ENCODE data around the gene CSN2.
A peak's percentile ranks its signal among the peaks of the same experiment; 100 is the strongest.

Gene CSN2

GRCh38 chr4:69994782-69995181 lies 29.3 kb upstream of the CSN2 start:
- no peak overlapping the region for H3K4me3 ChIP-seq (ENCODE audit: low read depth, low read length)
- no peak for DNase-seq (ENCODE audit: low read depth)
- TF ChIP-seq CTCF (IDR thresholded peaks at IDR 0.05; ENCODE audit: low read depth, low read length, missing control alignments) = no peak
- in situ Hi-C loops (cut with HindIII; ENCODE audit: low sequenced_read_pairs) = no loop called here

DNA sequence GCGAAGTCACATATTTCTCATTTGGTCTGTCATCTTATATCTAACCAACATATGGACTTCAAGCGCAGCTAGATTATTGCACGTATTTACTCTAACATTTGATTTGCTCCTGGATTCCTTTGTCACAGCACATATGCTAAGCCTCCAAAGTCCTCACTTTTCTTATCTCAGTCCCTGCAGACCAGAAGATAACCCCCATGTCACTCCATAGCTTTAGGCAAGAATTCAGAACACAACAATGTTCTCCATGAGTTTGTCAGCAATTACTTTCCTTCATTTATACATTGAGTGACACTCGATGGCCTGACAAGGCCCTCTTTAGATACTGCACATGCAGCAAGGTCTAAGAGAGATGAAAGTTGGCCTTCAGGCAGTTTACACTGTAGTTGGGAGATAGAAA lies 25.5 kb upstream of the CSN2 start:
- DNase-seq (ENCODE audit: low read depth) = no peak
- H3K4me3 ChIP-seq (ENCODE audit: low read depth, low read length) = no peak overlapping the region
- in situ Hi-C loops (cut with HindIII; ENCODE audit: low sequenced_read_pairs) = no loop called here
- TF ChIP-seq CTCF (IDR thresholded peaks at IDR 0.05; ENCODE audit: low read depth, low read length, missing control alignments) = no peak

- no peak for DNase-seq (ENCODE audit: low read depth)
- in situ Hi-C loops (cut with HindIII; ENCODE audit: low sequenced_read_pairs) = no loop called here
- no peak for TF ChIP-seq CTCF (IDR thresholded peaks at IDR 0.05; ENCODE audit: low read depth, low read length, missing control alignments)
- H3K4me3 ChIP-seq (ENCODE audit: low read depth, low read length) = no peak overlapping the region
Measured at GRCh38 chr4:69986663-69987062, 21.1 kb upstream of the CSN2 start.

DNA sequence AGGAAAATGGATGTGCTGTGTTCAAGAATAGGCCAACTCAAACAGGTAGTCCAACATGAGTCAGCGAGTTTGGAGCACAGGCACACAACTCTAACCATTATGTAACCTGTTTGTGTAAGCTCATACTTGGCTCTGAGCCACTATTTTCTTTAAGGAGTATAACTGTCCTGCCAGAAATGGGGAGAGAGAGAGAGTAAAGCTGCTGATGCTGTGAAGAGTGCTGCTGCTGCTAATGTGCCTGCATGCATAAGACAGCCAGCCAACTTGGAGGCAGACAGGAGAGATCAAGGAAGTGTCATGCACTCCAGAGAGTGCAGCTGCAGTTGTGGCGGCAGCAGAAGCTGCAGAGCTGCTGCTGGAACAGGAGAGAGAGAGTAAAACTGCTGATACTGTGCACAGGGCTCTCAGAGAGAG lies 18.5 kb upstream of the CSN2 start:
- peak; percentile 26 for DNase-seq (ENCODE audit: low read depth)
- TF ChIP-seq CTCF (IDR thresholded peaks at IDR 0.05; ENCODE audit: low read depth, low read length, missing control alignments) = no peak
- no peak overlapping the region for H3K4me3 ChIP-seq (ENCODE audit: low read depth, low read length)
- in situ Hi-C loops (cut with HindIII; ENCODE audit: low sequenced_read_pairs) = no loop called here

DNA sequence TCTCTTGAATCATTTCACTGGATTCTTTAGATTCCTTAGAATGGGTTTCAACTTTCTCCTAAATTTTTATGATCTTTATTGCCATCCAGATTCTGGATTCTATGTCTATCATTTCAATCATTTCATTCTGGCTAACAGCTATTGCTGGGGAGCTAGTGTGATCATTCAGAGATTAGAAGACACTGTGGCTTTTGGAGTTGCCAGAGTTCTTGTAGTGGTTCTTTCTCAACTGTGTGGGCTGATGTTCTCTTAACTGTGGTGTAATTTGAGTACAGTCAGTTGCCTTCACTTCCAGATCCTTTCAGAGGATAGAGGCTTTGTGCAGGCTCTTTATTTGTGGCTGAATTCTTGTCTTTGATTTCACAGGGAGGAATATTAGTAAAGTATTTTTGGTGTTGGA lies 12.1 kb upstream of the CSN2 start:
- no peak for DNase-seq (ENCODE audit: low read depth)
- H3K4me3 ChIP-seq (ENCODE audit: low read depth, low read length) = no peak overlapping the region
- in situ Hi-C loops (cut with HindIII; ENCODE audit: low sequenced_read_pairs) = no loop called here
- no peak for TF ChIP-seq CTCF (IDR thresholded peaks at IDR 0.05; ENCODE audit: low read depth, low read length, missing control alignments)

- in situ Hi-C loops (cut with HindIII; ENCODE audit: low sequenced_read_pairs) = no loop called here
- DNase-seq (ENCODE audit: low read depth) = no peak
- H3K4me3 ChIP-seq (ENCODE audit: low read depth, low read length) = no peak overlapping the region
Measured at GRCh38 chr4:69974631-69975030, 9.1 kb upstream of the CSN2 start.

More at GRCh38 chr4:69974631-69975030, 9.1 kb upstream of the CSN2 start:
- TF ChIP-seq CTCF (IDR thresholded peaks at IDR 0.05; ENCODE audit: low read depth, low read length, missing control alignments) = no peak

All from astrocyte of the cerebellum (primary cell).